ENCODE measurements around the gene SPSB1.

GRCh38 chr1:9352377-9353134 lies 59.9 kb downstream of the SPSB1 start:
- no peak for TF ChIP-seq EP300 (IDR thresholded peaks at IDR 0.05)
- TF ChIP-seq, protein P1, sequence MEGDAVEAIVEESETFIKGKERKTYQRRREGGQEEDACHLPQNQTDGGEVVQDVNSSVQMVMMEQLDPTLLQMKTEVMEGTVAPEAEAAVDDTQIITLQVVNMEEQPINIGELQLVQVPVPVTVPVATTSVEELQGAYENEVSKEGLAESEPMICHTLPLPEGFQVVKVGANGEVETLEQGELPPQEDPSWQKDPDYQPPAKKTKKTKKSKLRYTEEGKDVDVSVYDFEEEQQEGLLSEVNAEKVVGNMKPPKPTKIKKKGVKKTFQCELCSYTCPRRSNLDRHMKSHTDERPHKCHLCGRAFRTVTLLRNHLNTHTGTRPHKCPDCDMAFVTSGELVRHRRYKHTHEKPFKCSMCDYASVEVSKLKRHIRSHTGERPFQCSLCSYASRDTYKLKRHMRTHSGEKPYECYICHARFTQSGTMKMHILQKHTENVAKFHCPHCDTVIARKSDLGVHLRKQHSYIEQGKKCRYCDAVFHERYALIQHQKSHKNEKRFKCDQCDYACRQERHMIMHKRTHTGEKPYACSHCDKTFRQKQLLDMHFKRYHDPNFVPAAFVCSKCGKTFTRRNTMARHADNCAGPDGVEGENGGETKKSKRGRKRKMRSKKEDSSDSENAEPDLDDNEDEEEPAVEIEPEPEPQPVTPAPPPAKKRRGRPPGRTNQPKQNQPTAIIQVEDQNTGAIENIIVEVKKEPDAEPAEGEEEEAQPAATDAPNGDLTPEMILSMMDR (IDR thresholded peaks at IDR 0.05) = no peak
- no peak for TF ChIP-seq POLR2A (IDR thresholded peaks at IDR 0.05)
